ENCODE measurements around the gene CCNB1. TPM values are rescaled to one million over a fixed set of nuclear protein-coding genes. Genes with fewer than 3 reads are reported as not detected.
"Not testable (repeated sequence)": the region's sequence is repeated elsewhere in the genome, so short reads cannot be mapped to it uniquely, and the experiment has no call there.

Gene CCNB1
- 1 to 10 TPM; 3.0 to 4.6 TPM for total RNA-seq
- 1 to 10 TPM; 1.7 to 3.0 (median 2.2) TPM for polyA plus RNA-seq
- total RNA-seq = 0.98 to 24.1 (median 5.3) reads per million in 6 experiments

GRCh38 chr5:69166686-69167492 is at the start of gene CCNB1:
Gene CCNB1 (plus strand): TSS chr5:69167150. CDS start chr5:69167263, 113 bp downstream.
- Mint-ChIP-seq H3K27ac (peak within 1 kb of the TSS; percentile 49 to 94 (median 92)), H3K36me3 (no peaks in the 10 kb centered on the region), H3K4me1 (peaks cover 7 to 28% (median 26%) of the 10 kb centered on the region in 4 donors), H3K9me3 (no peaks in the 10 kb centered on the region), H3K27me3 (no peaks in the 10 kb centered on the region), H3K4me3 (peak within 1 kb of the TSS; percentile 90 to 97 (median 94))
- ATAC-seq (peak; percentile 98 to 99), DNase-seq (peak; percentile 91 to 98 (median 96))
- POLR2A ChIA-PET = interaction anchor here (0.6 to 2.7 kb wide), 5 partner anchors 22 to 203 kb away, joined by 3 to 12 read pairs (median 4); partner anchors contain the start of genes AK6, CENPH, RAD17 and SLC30A5

GRCh38 chr5:69129413-69129812 is 37.5 kb upstream of the CCNB1 start:
- no peak for DNase-seq
- H3K27ac Mint-ChIP-seq = no peak overlapping the region
- H3K27me3 Mint-ChIP-seq = no peaks in the 10 kb centered on the region
- POLR2A ChIA-PET = no interaction called here
- no peaks in the 10 kb centered on the region for H3K9me3 Mint-ChIP-seq
- H3K4me3 Mint-ChIP-seq = no peak overlapping the region
- H3K4me1 Mint-ChIP-seq = no peaks in the 10 kb centered on the region
- H3K36me3 Mint-ChIP-seq = peaks cover 6 to 55% (median 28%) of the 10 kb centered on the region in 3 donors
- ATAC-seq = no peak

- H3K27me3 Mint-ChIP-seq = no peaks in the 10 kb centered on the region
- no peak overlapping the region for H3K4me3 Mint-ChIP-seq
- POLR2A ChIA-PET = no interaction called here
- no peaks in the 10 kb centered on the region for H3K9me3 Mint-ChIP-seq
- H3K4me1 Mint-ChIP-seq = no peaks in the 10 kb centered on the region
- H3K36me3 Mint-ChIP-seq = peaks cover 6 to 47% (median 24%) of the 10 kb centered on the region in 3 donors
- DNase-seq (no peak), ATAC-seq (no peak)
- no peak overlapping the region for H3K27ac Mint-ChIP-seq
These were observed 36.7 kb upstream of the CCNB1 start for GRCh38 chr5:69130241-69130640.

GRCh38 chr5:69131304-69131703 is 35.6 kb upstream of the CCNB1 start:
- Mint-ChIP-seq H3K9me3 (no peaks in the 10 kb centered on the region), H3K27me3 (no peaks in the 10 kb centered on the region), H3K4me3 (no peak overlapping the region), H3K36me3 (peaks cover 6 to 39% (median 24%) of the 10 kb centered on the region in 3 donors), H3K27ac (no peak overlapping the region), H3K4me1 (no peaks in the 10 kb centered on the region)
- no peak for ATAC-seq
- POLR2A ChIA-PET = no interaction called here
- no peak for DNase-seq

- Mint-ChIP-seq H3K27me3 (no peaks in the 10 kb centered on the region), H3K36me3 (peaks cover 6 to 14% (median 14%) of the 10 kb centered on the region in 3 donors), H3K4me1 (peaks cover 0 to 2% (median 0%) of the 10 kb centered on the region in 4 donors), H3K9me3 (no peaks in the 10 kb centered on the region), H3K27ac (no peak overlapping the region), H3K4me3 (no peak overlapping the region)
- DNase-seq = no peak
- ATAC-seq = no peak
- POLR2A ChIA-PET = no interaction called here
These were observed 32.8 kb upstream of the CCNB1 start for GRCh38 chr5:69134126-69134525.

- H3K36me3 Mint-ChIP-seq = peaks cover 4 to 9% (median 6%) of the 10 kb centered on the region in 3 donors
- no peak for DNase-seq
- peaks cover 0 to 14% (median 2%) of the 10 kb centered on the region in 9 donors for H3K9me3 Mint-ChIP-seq
- no peak overlapping the region for H3K4me3 Mint-ChIP-seq
- ATAC-seq = no peak
- peak overlapping the region in 1 of 10 donors; percentile 10 for H3K27ac Mint-ChIP-seq
- H3K27me3 Mint-ChIP-seq = no peaks in the 10 kb centered on the region
- peaks cover 0 to 2% (median 0%) of the 10 kb centered on the region in 4 donors for H3K4me1 Mint-ChIP-seq
- POLR2A ChIA-PET = no interaction called here
These were observed 30.7 kb upstream of the CCNB1 start for GRCh38 chr5:69136293-69136692.

- ATAC-seq, H3K27me3 Mint-ChIP-seq, H3K4me1 Mint-ChIP-seq, DNase-seq, H3K36me3 Mint-ChIP-seq, H3K27ac Mint-ChIP-seq, POLR2A ChIA-PET, H3K4me3 Mint-ChIP-seq: not testable (repeated sequence)
- peaks cover 0 to 19% (median 2%) of the 10 kb centered on the region in 9 donors for H3K9me3 Mint-ChIP-seq
These were observed 29.7 kb upstream of the CCNB1 start for GRCh38 chr5:69137208-69137607.

GRCh38 chr5:69137807-69138206 is 29.1 kb upstream of the CCNB1 start:
- H3K4me3 Mint-ChIP-seq = no peak overlapping the region
- no peaks in the 10 kb centered on the region for H3K27me3 Mint-ChIP-seq
- H3K9me3 Mint-ChIP-seq = peaks cover 0 to 21% (median 2%) of the 10 kb centered on the region in 9 donors
- DNase-seq (no peak), ATAC-seq (no peak)
- H3K36me3 Mint-ChIP-seq = peaks cover 2 to 10% (median 6%) of the 10 kb centered on the region in 3 donors
- H3K4me1 Mint-ChIP-seq = peaks cover 0 to 2% (median 0%) of the 10 kb centered on the region in 4 donors
- H3K27ac Mint-ChIP-seq = no peak overlapping the region
- POLR2A ChIA-PET = interaction anchor here (0.7 kb wide), 1 partner anchor 351 kb away, joined by 3 read pairs; no protein-coding TSS in a partner anchor

- Mint-ChIP-seq H3K9me3 (peaks cover 0 to 21% (median 2%) of the 10 kb centered on the region in 9 donors), H3K4me3 (no peak overlapping the region), H3K36me3 (peaks cover 0 to 6% (median 1%) of the 10 kb centered on the region in 3 donors), H3K27me3 (no peaks in the 10 kb centered on the region), H3K27ac (no peak overlapping the region), H3K4me1 (peaks cover 0 to 2% (median 0%) of the 10 kb centered on the region in 4 donors)
- POLR2A ChIA-PET = no interaction called here
- DNase-seq = no peak
- no peak for ATAC-seq
These were observed 28.2 kb upstream of the CCNB1 start for GRCh38 chr5:69138766-69139165.

GRCh38 chr5:69140239-69140638 is 26.7 kb upstream of the CCNB1 start:
- H3K9me3 Mint-ChIP-seq = peaks cover 0 to 21% (median 3%) of the 10 kb centered on the region in 9 donors
- H3K4me1 Mint-ChIP-seq, H3K27ac Mint-ChIP-seq, H3K4me3 Mint-ChIP-seq, POLR2A ChIA-PET, ATAC-seq, DNase-seq, H3K36me3 Mint-ChIP-seq, H3K27me3 Mint-ChIP-seq: not testable (repeated sequence)

- no peak for ATAC-seq
- H3K4me3 Mint-ChIP-seq = no peak overlapping the region
These were observed 26.1 kb upstream of the CCNB1 start for GRCh38 chr5:69140827-69141226.

GRCh38 chr5:69148576-69148975 is 18.4 kb upstream of the CCNB1 start:
- H3K9me3 Mint-ChIP-seq, ATAC-seq, DNase-seq, H3K4me1 Mint-ChIP-seq, H3K4me3 Mint-ChIP-seq, H3K27me3 Mint-ChIP-seq, H3K27ac Mint-ChIP-seq, POLR2A ChIA-PET, H3K36me3 Mint-ChIP-seq: not testable (repeated sequence)

More at GRCh38 chr5:69140827-69141226, 26.1 kb upstream of the CCNB1 start:
- Mint-ChIP-seq H3K27ac (no peak overlapping the region), H3K27me3 (no peaks in the 10 kb centered on the region), H3K9me3 (peaks cover 0 to 21% (median 3%) of the 10 kb centered on the region in 9 donors), H3K36me3 (peaks cover 0 to 5% (median 0%) of the 10 kb centered on the region in 3 donors), H3K4me1 (peaks cover 0 to 2% (median under 1%) of the 10 kb centered on the region in 4 donors)
- POLR2A ChIA-PET = interaction anchor here (0.5 kb wide), 1 partner anchor 267 kb away, joined by 4 read pairs; no protein-coding TSS in a partner anchor
- no peak for DNase-seq

- H3K27me3 Mint-ChIP-seq = peaks cover 0 to 2% (median 0%) of the 10 kb centered on the region in 5 donors
- H3K4me1 Mint-ChIP-seq = peaks cover 0 to 2% (median 0%) of the 10 kb centered on the region in 4 donors
- ATAC-seq (no peak), DNase-seq (no peak)
- H3K27ac Mint-ChIP-seq = peak overlapping the region in 1 of 10 donors; percentile 38
- H3K9me3 Mint-ChIP-seq = no peaks in the 10 kb centered on the region
- H3K4me3 Mint-ChIP-seq = no peak overlapping the region
- POLR2A ChIA-PET = no interaction called here
- peaks cover 0 to 3% (median 0%) of the 10 kb centered on the region in 3 donors for H3K36me3 Mint-ChIP-seq
These were observed 17.8 kb upstream of the CCNB1 start for GRCh38 chr5:69148981-69149675.

Measured in naive thymus-derived CD8-positive, alpha-beta T cell (primary cell).